GM23248 (cell line): ENCODE data around the gene MYBPC3. TPM values are rescaled to one million over a fixed set of nuclear protein-coding genes. Genes with fewer than 3 reads are reported as not detected.

Experiments
- DNase-seq: peaks from one replicate; pipeline ENCODE4 v3.0.0-alpha.2; 2015
- H2AFZ ChIP-seq: fragments of 200-600 bp; sonication (generic); 2 replicates; pipeline ENCODE4 v1.6.1; 2016; ENCODE audit warnings: antibody characterized with exemption
- H3F3A ChIP-seq: fragments of 200-600 bp; sonication (generic); 2 replicates; pipeline ENCODE4 v1.6.1; 2016; ENCODE audit warnings: mild to moderate bottlenecking, antibody characterized with exemption, mixed run types; ENCODE audit not compliant: insufficient read depth
- H3K27ac ChIP-seq: fragments of 200-600 bp; sonication (generic); 2 replicates; pipeline ENCODE4 v1.5.1; 2016; ENCODE audit warnings: mild to moderate bottlenecking
- H3K27me3 ChIP-seq: fragments of 200-600 bp; sonication (generic); replicated peaks from 2 replicates; pipeline ENCODE4 v1.6.1; 2016; ENCODE audit warnings: mild to moderate bottlenecking; ENCODE audit not compliant: insufficient read depth
- H3K36me3 ChIP-seq: fragments of 200-600 bp; sonication (generic); 2 replicates; pipeline ENCODE4 v1.6.1; 2016; ENCODE audit warnings: low read depth, mild to moderate bottlenecking
- H3K4me1 ChIP-seq: fragments of 200-600 bp; sonication (generic); 2 replicates; pipeline ENCODE4 v1.6.1; 2016; ENCODE audit warnings: mild to moderate bottlenecking; ENCODE audit not compliant: insufficient read depth
- H3K4me2 ChIP-seq: fragments of 200-600 bp; sonication (generic); one replicate; pipeline ENCODE4 v1.6.1; 2016; ENCODE audit warnings: mild to moderate bottlenecking; ENCODE audit not compliant: unreplicated experiment
- H3K4me3 ChIP-seq: fragments of 200-600 bp; sonication (generic); 2 replicates; pipeline ENCODE4 v1.5.1; 2016; ENCODE audit warnings: mild to moderate bottlenecking
- H3K79me2 ChIP-seq: fragments of 200-600 bp; sonication (generic); 2 replicates; pipeline ENCODE4 v1.6.1; 2016; ENCODE audit warnings: mild to moderate bottlenecking; ENCODE audit not compliant: insufficient read depth
- H3K9ac ChIP-seq: fragments of 200-600 bp; sonication (generic); 2 replicates; pipeline ENCODE4 v1.6.1; 2016; ENCODE audit warnings: mild to moderate bottlenecking
- H3K9me2 ChIP-seq: fragments of 200-600 bp; sonication (generic); 2 replicates; pipeline ENCODE4 v1.6.1; 2016; ENCODE audit warnings: mixed run types, mild to moderate bottlenecking, moderate library complexity; ENCODE audit not compliant: insufficient read depth
- H3K9me3 ChIP-seq: fragments of 200-600 bp; sonication (generic); one replicate; pipeline ENCODE4 v1.6.1; 2017; ENCODE audit warnings: low read depth
- H4K20me1 ChIP-seq: fragments of 200-600 bp; sonication (generic); 2 replicates; pipeline ENCODE4 v1.6.0; 2016; ENCODE audit not compliant: insufficient read depth
- EZH2 ChIP-seq: fragments of 200-600 bp; sonication (generic); IDR thresholded peaks from 2 replicates; pipeline ENCODE4 v1.6.1; 2018; ENCODE audit warnings: antibody characterized with exemption, mild to moderate bottlenecking; ENCODE audit not compliant: insufficient read depth, poor library complexity, severe bottlenecking
- EZH2phosphoT487 ChIP-seq: fragments of 200-600 bp; sonication (generic); IDR thresholded peaks from 2 replicates; pipeline ENCODE4 v1.6.1; 2018; ENCODE audit warnings: antibody characterized with exemption, moderate library complexity, mild to moderate bottlenecking, low read depth; ENCODE audit not compliant: insufficient read depth
- WGBS, 2 experiments: methylation state at CpG; one replicate each; pipeline ENCODE4 v1.1.6; 2015 to 2017; ENCODE audit warnings: low lambda C conversion rate in 2 of 2, low coverage in 1 of 2; ENCODE audit errors: missing lambda C conversion rate in 2 of 2; 5-methylcytosine and 5-hydroxymethylcytosine counted together
- in situ Hi-C: fragments of 300-500 bp; cut with MboI; formaldehyde crosslinking; loops from 2 replicates; pipeline ENCODE4 v1.15.0; 2020
- polyA plus RNA-seq: library from polyadenylated mRNA; unstranded; fragments of >200 nt; fragmentation: Nextera tagmentation; extraction: Ambion mirVana; gene quantifications from 2 replicates; pipeline ENCODE4 v1.2.1, GENCODE V29; 2016
- total RNA-seq: library from RNA; depleted of rRNA; stranded (reverse); fragments of >200 nt; shearing (Covaris generic); gene quantifications from 2 replicates; pipeline ENCODE4 v1.2.3, GENCODE V29; 2014

Gene MYBPC3
- total and polyA plus RNA-seq, 2 experiments from 2014 or later, result not detected

GRCh38 chr11:47333886-47334443 lies 18.5 kb downstream of the MYBPC3 start:
- no peak for TF ChIP-seq EZH2phosphoT487

GRCh38 chr11:47333526-47333845 lies 19.0 kb downstream of the MYBPC3 start:
- no peaks in the 10 kb centered on the region for H3K4me1 ChIP-seq
- TF ChIP-seq EZH2phosphoT487 (no peak), EZH2 (no peak)
- no peak overlapping the region for H2AFZ ChIP-seq
- in situ Hi-C loops, result no loop called here
- no peak overlapping the region for H3K9ac ChIP-seq
- H3K4me3 ChIP-seq, result no peak overlapping the region
- no peaks in the 10 kb centered on the region for H3K27me3 ChIP-seq
- H3K9me3 ChIP-seq, result no peaks in the 10 kb centered on the region
- H3K36me3 ChIP-seq, result no peaks in the 10 kb centered on the region
- peaks cover 3% of the 10 kb centered on the region; the same call in 1 of the 2 replicates for H3F3A ChIP-seq
- WGBS, 2 experiments, result 88 to 93% methylated on average over 12 to 14 of the region's 14 CpGs
- H3K27ac ChIP-seq, result no peak overlapping the region
- no peaks in the 10 kb centered on the region for H3K79me2 ChIP-seq
- no peak for DNase-seq
- no peaks in the 10 kb centered on the region for H3K9me2 ChIP-seq
- H4K20me1 ChIP-seq, result no peaks in the 10 kb centered on the region
- no peak overlapping the region for H3K4me2 ChIP-seq

More at GRCh38 chr11:47333886-47334443, 18.5 kb downstream of the MYBPC3 start:
- 75 to 77% methylated on average over 8 of the region's 8 CpGs for WGBS, 2 experiments
- Histone ChIP-seq H3K4me1 (no peaks in the 10 kb centered on the region), H4K20me1 (no peaks in the 10 kb centered on the region), H3F3A (peaks cover 3% of the 10 kb centered on the region; the same call in 1 of the 2 replicates), H2AFZ (no peak overlapping the region), H3K9me3 (no peaks in the 10 kb centered on the region), H3K4me2 (no peak overlapping the region), H3K9ac (no peak overlapping the region), H3K36me3 (no peaks in the 10 kb centered on the region), H3K4me3 (no peak overlapping the region), H3K27ac (no peak overlapping the region), H3K79me2 (no peaks in the 10 kb centered on the region), H3K9me2 (no peaks in the 10 kb centered on the region), H3K27me3 (no peaks in the 10 kb centered on the region)
- in situ Hi-C loops, result no loop called here
- DNase-seq, result no peak

GRCh38 chr11:47332791-47333525 lies 19.5 kb downstream of the MYBPC3 start:
- no peak overlapping the region for H3K4me3 ChIP-seq
- 81 to 82% methylated on average over 18 to 20 of the region's 20 CpGs for WGBS, 2 experiments

GRCh38 chr11:47332303-47332711 lies 20.2 kb downstream of the MYBPC3 start:
- H3K4me3 ChIP-seq, result no peak overlapping the region
- H3K4me2 ChIP-seq, result no peak overlapping the region
- no peak for TF ChIP-seq EZH2
- no peak for TF ChIP-seq EZH2phosphoT487
- no peaks in the 10 kb centered on the region for H3K79me2 ChIP-seq
- H3K36me3 ChIP-seq, result no peaks in the 10 kb centered on the region
- no peak overlapping the region for H3K27ac ChIP-seq
- no peak for DNase-seq
- H3K27me3 ChIP-seq, result no peaks in the 10 kb centered on the region
- H4K20me1 ChIP-seq, result no peaks in the 10 kb centered on the region
- no peaks in the 10 kb centered on the region for H3K9me3 ChIP-seq
- peaks cover 3% of the 10 kb centered on the region; the same call in 1 of the 2 replicates for H3F3A ChIP-seq
- in situ Hi-C loops, result no loop called here
- no peak overlapping the region for H3K9ac ChIP-seq
- no peak overlapping the region for H2AFZ ChIP-seq
- H3K4me1 ChIP-seq, result no peaks in the 10 kb centered on the region
- 75% methylated on average over 11 to 13 of the region's 13 CpGs for WGBS, 2 experiments
- no peaks in the 10 kb centered on the region for H3K9me2 ChIP-seq

More at GRCh38 chr11:47332791-47333525, 19.5 kb downstream of the MYBPC3 start:
- no peaks in the 10 kb centered on the region for H3K27me3 ChIP-seq
- no peaks in the 10 kb centered on the region for H3K79me2 ChIP-seq
- no peak for TF ChIP-seq EZH2
- no peak for TF ChIP-seq EZH2phosphoT487
- no peak overlapping the region for H3K27ac ChIP-seq
- H3K9me2 ChIP-seq, result no peaks in the 10 kb centered on the region
- DNase-seq, result no peak
- H3K9me3 ChIP-seq, result no peaks in the 10 kb centered on the region
- H4K20me1 ChIP-seq, result no peaks in the 10 kb centered on the region
- no peak overlapping the region for H3K9ac ChIP-seq
- no peaks in the 10 kb centered on the region for H3K36me3 ChIP-seq
- in situ Hi-C loops, result no loop called here
- H3K4me1 ChIP-seq, result no peaks in the 10 kb centered on the region
- H3K4me2 ChIP-seq, result no peak overlapping the region
- no peak overlapping the region for H2AFZ ChIP-seq
- H3F3A ChIP-seq, result peaks cover 3% of the 10 kb centered on the region; the same call in 1 of the 2 replicates
